DND-41 (cell line): ENCODE results near the gene NLRX1.

Experiments used
- ATAC-seq: fragments of 200-7000 bp; cut with Tn5 transposase; 3 replicates; pipeline ENCODE4 v1.9.1; 2021; ENCODE audit warnings: low read depth; ENCODE audit not compliant: insufficient read depth
- DNase-seq: peaks from one replicate; pipeline ENCODE4 v3.0.0-alpha.2; 2020
- H2AFZ ChIP-seq: 2 replicates; pipeline ENCODE4 v1.6.0; 2012; ENCODE audit warnings: low read depth, low read length
- H3K27ac ChIP-seq: 2 replicates; pipeline ENCODE4 v1.5.1; 2012; ENCODE audit warnings: low read length, inconsistent platforms
- H3K27me3 ChIP-seq: fragments of 200-600 bp; sonication (generic); 2 replicates; pipeline ENCODE4 v1.6.0; 2012; ENCODE audit warnings: low read length, mild to moderate bottlenecking, inconsistent platforms; ENCODE audit not compliant: insufficient read depth, poor library complexity
- H3K36me3 ChIP-seq: 2 replicates; pipeline ENCODE4 v1.5.1; 2012; ENCODE audit warnings: low read length, inconsistent platforms; ENCODE audit not compliant: insufficient read depth
- H3K4me1 ChIP-seq: 2 replicates; pipeline ENCODE4 v1.5.1; 2012; ENCODE audit warnings: mild to moderate bottlenecking, low read length; ENCODE audit not compliant: insufficient read depth
- H3K4me2 ChIP-seq: 2 replicates; pipeline ENCODE4 v1.6.0; 2012; ENCODE audit warnings: mild to moderate bottlenecking, moderate library complexity, low read length, inconsistent platforms; ENCODE audit not compliant: insufficient read depth
- H3K4me3 ChIP-seq, 2 experiments: fragments of 200-600 bp in 1 of 2; shearing (Covaris generic) in 1 of 2; 2 replicates each; pipeline ENCODE4 v1.5.1; 2012 to 2016; ENCODE audit warnings: inconsistent platforms in 2 of 2, low read length in 2 of 2, mild to moderate bottlenecking in 2 of 2, low read depth in 1 of 2, moderate library complexity in 1 of 2
- H3K79me2 ChIP-seq: 2 replicates; pipeline ENCODE4 v1.6.0; 2012; ENCODE audit warnings: low read length, inconsistent platforms; ENCODE audit not compliant: insufficient read depth
- H3K9ac ChIP-seq: 2 replicates; pipeline ENCODE4 v1.6.0; 2012; ENCODE audit warnings: low read depth, mild to moderate bottlenecking, inconsistent platforms, low read length, moderate library complexity
- H3K9me3 ChIP-seq: 2 replicates; pipeline ENCODE4 v1.5.1; 2012; ENCODE audit warnings: low read length, moderate library complexity, mild to moderate bottlenecking, inconsistent platforms; ENCODE audit not compliant: insufficient read depth, severe bottlenecking
- H4K20me1 ChIP-seq: 2 replicates; pipeline ENCODE4 v1.6.0; 2012; ENCODE audit warnings: low read length; ENCODE audit not compliant: insufficient read depth
- EZH2 ChIP-seq: IDR thresholded peaks from 3 replicates; pipeline ENCODE4 v1.6.1; 2012; ENCODE audit warnings: borderline replicate concordance, low read depth, mild to moderate bottlenecking, moderate library complexity, low read length, inconsistent platforms; ENCODE audit not compliant: severe bottlenecking
- TF ChIP-seq, protein P1 (sequence below): IDR thresholded peaks from 2 replicates; pipeline ENCODE4 v1.5.1; 2012; ENCODE audit warnings: borderline replicate concordance, low read length, moderate library complexity, mild to moderate bottlenecking; ENCODE audit not compliant: poor library complexity, severe bottlenecking; ENCODE audit errors: extremely low read depth

NLRX1 gene

DNA sequence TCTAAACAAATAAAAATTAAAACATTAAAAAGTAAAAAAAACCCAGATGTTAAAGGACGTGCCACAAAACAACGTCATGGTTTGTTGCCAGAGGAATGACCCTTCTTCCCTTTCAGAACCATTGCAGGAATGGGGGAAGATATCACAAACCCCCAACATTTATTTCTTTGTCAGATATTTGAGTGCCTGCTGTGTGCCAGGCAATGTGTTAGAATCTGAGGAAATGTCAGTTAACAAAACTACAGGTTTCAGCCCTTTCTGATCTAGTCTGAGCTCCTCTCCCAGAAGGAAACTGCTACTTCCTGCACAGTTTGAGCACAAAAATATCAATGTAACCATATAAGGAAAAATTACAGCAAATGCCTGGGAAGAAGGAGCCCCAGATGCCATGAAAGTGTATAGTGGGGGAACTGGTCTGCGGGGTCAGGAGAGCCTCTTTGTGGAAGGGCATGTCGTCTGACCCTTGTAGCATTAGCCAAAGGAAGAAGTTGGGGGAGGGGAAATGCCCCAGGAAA, 9.7 kb downstream of the NLRX1 start:
- DNase-seq = no peak
- no peak for ATAC-seq
- Histone ChIP-seq H3K27me3 (no peaks in the 10 kb centered on the region), H3K4me2 (no peak overlapping the region), H3K4me1 (peaks cover 5% of the 10 kb centered on the region; the same call in 1 of the 2 replicates), H2AFZ (no peak overlapping the region), H3K4me3 (no peak overlapping the region), H4K20me1 (no peaks in the 10 kb centered on the region), H3K27ac (0 out of 2 replicates have a peak overlapping the region, but pooled peaks have one; percentile 32), H3K9ac (no peak overlapping the region), H3K9me3 (no peaks in the 10 kb centered on the region), H3K36me3 (peaks cover 4% of the 10 kb centered on the region), H3K79me2 (no peaks in the 10 kb centered on the region)
- TF ChIP-seq, protein P1, sequence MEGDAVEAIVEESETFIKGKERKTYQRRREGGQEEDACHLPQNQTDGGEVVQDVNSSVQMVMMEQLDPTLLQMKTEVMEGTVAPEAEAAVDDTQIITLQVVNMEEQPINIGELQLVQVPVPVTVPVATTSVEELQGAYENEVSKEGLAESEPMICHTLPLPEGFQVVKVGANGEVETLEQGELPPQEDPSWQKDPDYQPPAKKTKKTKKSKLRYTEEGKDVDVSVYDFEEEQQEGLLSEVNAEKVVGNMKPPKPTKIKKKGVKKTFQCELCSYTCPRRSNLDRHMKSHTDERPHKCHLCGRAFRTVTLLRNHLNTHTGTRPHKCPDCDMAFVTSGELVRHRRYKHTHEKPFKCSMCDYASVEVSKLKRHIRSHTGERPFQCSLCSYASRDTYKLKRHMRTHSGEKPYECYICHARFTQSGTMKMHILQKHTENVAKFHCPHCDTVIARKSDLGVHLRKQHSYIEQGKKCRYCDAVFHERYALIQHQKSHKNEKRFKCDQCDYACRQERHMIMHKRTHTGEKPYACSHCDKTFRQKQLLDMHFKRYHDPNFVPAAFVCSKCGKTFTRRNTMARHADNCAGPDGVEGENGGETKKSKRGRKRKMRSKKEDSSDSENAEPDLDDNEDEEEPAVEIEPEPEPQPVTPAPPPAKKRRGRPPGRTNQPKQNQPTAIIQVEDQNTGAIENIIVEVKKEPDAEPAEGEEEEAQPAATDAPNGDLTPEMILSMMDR = no peak
- no peak for TF ChIP-seq EZH2

DNA sequence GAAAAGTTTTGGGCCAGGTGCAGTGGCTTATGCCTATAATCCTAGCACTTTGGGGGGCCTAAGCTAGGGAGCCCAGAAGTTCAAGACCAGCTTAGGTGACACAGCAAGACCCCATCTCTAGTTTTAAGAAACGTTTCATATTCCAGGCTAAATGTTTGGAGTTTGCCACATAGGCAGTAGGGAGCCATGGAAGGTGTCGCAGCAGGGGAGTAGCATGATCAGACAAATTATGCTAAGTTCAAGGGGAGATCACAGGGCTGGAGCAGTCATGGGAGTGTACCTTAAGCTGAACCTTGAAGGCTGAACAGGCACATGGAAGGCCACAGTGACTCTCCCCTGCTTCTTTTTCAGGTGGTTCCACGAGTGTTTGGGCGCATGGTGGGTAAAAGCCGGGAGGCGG, 10.8 kb downstream of the NLRX1 start:
- Histone ChIP-seq H3K36me3 (peaks cover 4% of the 10 kb centered on the region), H3K4me1 (peaks cover 5% of the 10 kb centered on the region; the same call in 1 of the 2 replicates), H3K27me3 (no peaks in the 10 kb centered on the region), H2AFZ (no peak overlapping the region), H3K9ac (no peak overlapping the region), H3K4me2 (no peak overlapping the region), H3K79me2 (no peaks in the 10 kb centered on the region), H3K27ac (no peak overlapping the region), H3K9me3 (no peaks in the 10 kb centered on the region), H4K20me1 (no peaks in the 10 kb centered on the region), H3K4me3 (no peak overlapping the region)
- no peak for DNase-seq
- no peak for TF ChIP-seq EZH2
- TF ChIP-seq, protein P1 = no peak
- ATAC-seq = no peak

DNA sequence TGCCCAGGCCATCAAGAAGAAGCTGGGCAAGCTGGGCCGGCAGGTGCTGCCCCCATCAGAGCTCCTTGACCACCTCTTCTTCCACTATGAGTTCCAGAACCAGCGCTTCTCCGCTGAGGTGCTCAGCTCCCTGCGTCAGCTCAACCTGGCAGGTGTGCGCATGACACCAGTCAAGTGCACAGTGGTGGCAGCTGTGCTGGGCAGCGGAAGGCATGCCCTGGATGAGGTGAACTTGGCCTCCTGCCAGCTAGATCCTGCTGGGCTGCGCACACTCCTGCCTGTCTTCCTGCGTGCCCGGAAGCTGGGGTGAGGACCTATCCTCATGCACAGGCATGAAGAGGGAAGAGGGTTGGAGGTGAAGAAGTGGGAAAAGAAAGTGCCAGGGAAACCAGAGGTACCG, 11.5 kb downstream of the NLRX1 start:
- DNase-seq (no peak), ATAC-seq (no peak)
- Histone ChIP-seq H4K20me1 (no peaks in the 10 kb centered on the region), H3K79me2 (no peaks in the 10 kb centered on the region), H2AFZ (no peak overlapping the region), H3K4me1 (peaks cover 5% of the 10 kb centered on the region; the same call in 1 of the 2 replicates), H3K9ac (no peak overlapping the region), H3K27ac (no peak overlapping the region), H3K9me3 (no peaks in the 10 kb centered on the region), H3K36me3 (peaks cover 4% of the 10 kb centered on the region), H3K4me3 (no peak overlapping the region), H3K4me2 (no peak overlapping the region), H3K27me3 (no peaks in the 10 kb centered on the region)
- TF ChIP-seq, protein P1 = no peak
- no peak for TF ChIP-seq EZH2
